Hair follicular keratinocyte (primary cell): Measurements from ENCODE around the gene OR52B2. TPM values are rescaled to one million over a fixed set of nuclear protein-coding genes. Genes with fewer than 3 reads are reported as not detected.

ENCODE experiments used
- total RNA-seq: library from RNA; depleted of rRNA; stranded (reverse); fragments of >200 nt; gene quantifications from 2 replicates; pipeline ENCODE4 v1.2.3, GENCODE V29; 2015

OR52B2 gene
- not detected in 2 replicates for total RNA-seq

GRCh38 chr11:6170226-6170625, at the start of gene OR52B2:
Gene OR52B2 (minus strand): TSS chr11:6170326. CDS start chr11:6170326, 0 bp downstream.

DNA sequence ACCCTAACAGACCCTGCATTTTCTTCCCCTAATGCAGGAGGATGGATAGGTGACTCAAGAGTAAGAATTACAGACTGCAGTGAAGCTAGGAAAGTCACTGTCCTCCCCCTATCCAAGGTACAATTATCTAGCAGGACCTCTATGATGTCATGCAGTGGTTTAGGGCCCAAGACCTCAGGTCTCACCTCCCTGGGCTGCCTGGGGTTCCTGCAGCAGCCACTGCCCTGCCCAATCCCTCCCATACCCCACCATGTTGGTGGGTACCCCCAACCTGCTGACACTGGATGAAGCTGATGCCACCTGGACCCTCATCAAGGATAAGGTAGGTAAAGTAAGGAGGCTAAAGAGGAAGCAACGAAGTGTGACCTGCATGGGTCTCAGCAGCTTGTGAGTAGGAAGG, 35.2 kb upstream of the OR52B2 start, which contains the start of gene C11orf42:
C11orf42 (plus strand) TSS at position 192 of the 400 bp plus-strand sequence; CDS start at position 251, 59 bp downstream.

GRCh38 chr11:6199174-6199810, 29.2 kb upstream of the OR52B2 start, which contains the start of gene OR52W1:
Gene OR52W1 (plus strand): TSS chr11:6199224. CDS start chr11:6199224, 0 bp downstream.

Other genes starting within 250 kb of the OR52B2 start
- not detected in 2 replicates for gene OR56A3, start 228.1 kb downstream of the OR52B2 start, total RNA-seq
- gene OR56A5, start 201.8 kb downstream of the OR52B2 start, total RNA-seq = not detected in 2 replicates
- gene OR52L1, start 183.3 kb downstream of the OR52B2 start, total RNA-seq = not detected in 2 replicates
- gene OR56A4, start 163.4 kb downstream of the OR52B2 start, total RNA-seq = not detected in 2 replicates
- not detected in 2 replicates for gene OR56A1, start 139.6 kb downstream of the OR52B2 start, total RNA-seq
- not detected in 2 replicates for gene OR56B4, start 62.6 kb downstream of the OR52B2 start, total RNA-seq
- gene OR52W1, start 28.9 kb upstream of the OR52B2 start, total RNA-seq = not detected in 2 replicates
- gene C11orf42, start 35.2 kb upstream of the OR52B2 start, total RNA-seq = not detected in 2 replicates
- 14.5 and 20.5 TPM in 2 replicates for gene FHIP1B, start 64.3 kb upstream of the OR52B2 start, total RNA-seq
- gene CNGA4, start 68.8 kb upstream of the OR52B2 start, total RNA-seq = 0.16 TPM in 1 of 2 replicates, not detected in the other
- gene CCKBR, start 89.5 kb upstream of the OR52B2 start, total RNA-seq = not detected in 2 replicates
- 395 and 493 TPM in 2 replicates for gene CAVIN3, start 150.2 kb upstream of the OR52B2 start, total RNA-seq
- gene SMPD1, start 220.1 kb upstream of the OR52B2 start, total RNA-seq = 11.2 and 13.5 TPM in 2 replicates
- 9.8 and 10.7 TPM in 2 replicates for gene APBB1, start 248.8 kb upstream of the OR52B2 start, total RNA-seq